IPS-18c (cell line): ENCODE data around the gene CPSF3.
A peak's percentile ranks its signal among the peaks of the same experiment; 100 is the strongest.

Source experiments
- H3K4me3 ChIP-seq: 2 replicates; pipeline ENCODE4 v1.7.0; 2013; ENCODE audit warnings: low read depth, mild to moderate bottlenecking, low read length, moderate library complexity; ENCODE audit not compliant: insufficient read depth
- H3K9me3 ChIP-seq: one replicate; pipeline ENCODE4 v1.6.1; 2013; ENCODE audit warnings: mild to moderate bottlenecking, low read length, moderate library complexity; ENCODE audit not compliant: control insufficient read depth, insufficient read depth

CPSF3 gene

GRCh38 chr2:9423100-9423921, at the start of gene CPSF3, which contains the start of gene ITGB1BP1:
Gene CPSF3 (plus strand): TSS chr2:9423654. CDS start chr2:9423774, 120 bp downstream.
Gene ITGB1BP1 (minus strand): TSS chr2:9423528. CDS start chr2:9418697, 4,831 bp downstream.
- H3K4me3 ChIP-seq: peak within 1 kb of the TSS; percentile 97
- no peaks in the 10 kb centered on the region for H3K9me3 ChIP-seq

DNA sequence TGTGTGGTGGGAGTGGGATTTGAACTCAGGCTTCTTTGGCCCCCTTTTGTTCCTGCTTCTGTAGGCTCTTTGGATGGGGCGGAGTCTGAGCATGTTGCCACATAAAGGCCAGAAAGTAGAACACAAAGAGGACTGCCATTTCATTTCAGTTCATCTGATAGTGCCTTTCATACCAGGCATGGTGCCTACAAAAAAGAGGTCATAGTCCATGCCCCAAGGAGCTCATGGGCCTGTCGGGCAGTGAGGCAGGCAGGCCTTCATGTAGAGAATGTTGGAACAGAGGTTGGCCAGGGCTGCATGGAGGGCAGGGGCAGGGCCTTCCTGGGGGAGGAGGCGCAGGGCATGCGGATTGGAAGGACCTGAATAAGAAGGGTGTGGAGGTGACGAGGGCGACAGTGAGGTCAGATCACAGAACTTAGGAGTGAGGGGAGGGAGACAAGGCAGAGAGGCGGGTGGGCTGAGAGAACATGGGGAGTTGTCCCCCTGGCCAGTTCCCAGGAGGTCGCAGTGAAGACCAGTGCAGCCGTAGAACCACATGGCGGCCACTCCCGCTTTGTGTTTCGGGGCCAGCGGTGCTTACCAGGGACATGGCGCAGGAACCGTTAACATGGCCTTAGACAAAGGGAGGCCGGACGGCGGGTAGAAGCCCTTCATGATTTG, 49.3 kb upstream of the CPSF3 start:
- no peak overlapping the region for H3K4me3 ChIP-seq
- no peaks in the 10 kb centered on the region for H3K9me3 ChIP-seq

- Histone ChIP-seq H3K9me3 (no peaks in the 10 kb centered on the region), H3K4me3 (no peak overlapping the region)
Observed at GRCh38 chr2:9375857-9376428, 47.5 kb upstream of the CPSF3 start.

- Histone ChIP-seq H3K4me3 (no peak overlapping the region), H3K9me3 (no peaks in the 10 kb centered on the region)
Observed at GRCh38 chr2:9377461-9378097, 45.9 kb upstream of the CPSF3 start.

GRCh38 chr2:9378433-9379390, 44.7 kb upstream of the CPSF3 start:
- H3K9me3 ChIP-seq: no peaks in the 10 kb centered on the region
- H3K4me3 ChIP-seq: no peak overlapping the region

GRCh38 chr2:9379391-9379755, 44.1 kb upstream of the CPSF3 start:
- Histone ChIP-seq H3K9me3 (no peaks in the 10 kb centered on the region), H3K4me3 (no peak overlapping the region)

- Histone ChIP-seq H3K4me3 (no peak overlapping the region), H3K9me3 (no peaks in the 10 kb centered on the region)
Observed at GRCh38 chr2:9380702-9381628, 42.5 kb upstream of the CPSF3 start.

GRCh38 chr2:9382604-9383235, 40.7 kb upstream of the CPSF3 start:
- Histone ChIP-seq H3K9me3 (no peaks in the 10 kb centered on the region), H3K4me3 (no peak overlapping the region)

DNA sequence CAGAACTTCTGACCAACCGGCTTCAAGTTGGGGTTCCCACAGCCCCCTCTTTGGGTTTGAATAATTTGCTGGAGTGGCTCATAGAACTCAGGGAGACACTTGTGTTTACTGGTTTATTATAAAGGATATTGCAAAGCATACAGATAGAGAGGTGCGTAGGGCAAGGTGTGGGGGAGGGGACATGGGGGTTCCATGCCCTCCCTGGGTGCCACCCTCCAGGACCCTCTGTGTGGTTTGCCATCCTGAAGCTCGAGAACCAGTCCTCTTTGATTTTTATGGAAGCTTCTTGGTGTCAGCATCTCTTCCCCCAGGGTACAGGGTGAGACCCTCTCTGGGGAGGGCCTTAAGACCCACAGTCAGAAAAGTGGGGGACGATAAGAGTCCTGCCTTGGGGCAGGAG, 38.9 kb upstream of the CPSF3 start:
- Histone ChIP-seq H3K9me3 (no peaks in the 10 kb centered on the region), H3K4me3 (no peak overlapping the region)

DNA sequence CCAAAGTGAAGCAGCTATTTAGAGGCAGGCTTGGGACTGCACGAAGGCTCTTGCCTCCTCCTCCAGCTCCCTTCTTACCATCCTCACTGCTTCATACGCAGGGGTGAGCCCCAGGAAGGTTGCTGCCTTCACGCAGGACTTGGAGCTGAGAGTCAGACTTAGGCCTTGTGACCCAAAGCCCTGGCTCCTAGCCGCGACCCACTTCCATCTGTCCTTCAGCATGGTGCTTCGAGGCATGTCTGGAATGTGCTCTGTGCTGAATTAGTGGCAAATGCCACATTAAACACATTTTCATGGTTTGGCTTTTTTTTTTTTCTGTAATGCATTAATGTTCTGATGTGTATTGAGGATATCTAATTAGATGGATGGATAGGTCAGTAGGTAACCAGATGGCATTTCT, 37.6 kb upstream of the CPSF3 start:
- no peak overlapping the region for H3K4me3 ChIP-seq
- no peaks in the 10 kb centered on the region for H3K9me3 ChIP-seq

DNA sequence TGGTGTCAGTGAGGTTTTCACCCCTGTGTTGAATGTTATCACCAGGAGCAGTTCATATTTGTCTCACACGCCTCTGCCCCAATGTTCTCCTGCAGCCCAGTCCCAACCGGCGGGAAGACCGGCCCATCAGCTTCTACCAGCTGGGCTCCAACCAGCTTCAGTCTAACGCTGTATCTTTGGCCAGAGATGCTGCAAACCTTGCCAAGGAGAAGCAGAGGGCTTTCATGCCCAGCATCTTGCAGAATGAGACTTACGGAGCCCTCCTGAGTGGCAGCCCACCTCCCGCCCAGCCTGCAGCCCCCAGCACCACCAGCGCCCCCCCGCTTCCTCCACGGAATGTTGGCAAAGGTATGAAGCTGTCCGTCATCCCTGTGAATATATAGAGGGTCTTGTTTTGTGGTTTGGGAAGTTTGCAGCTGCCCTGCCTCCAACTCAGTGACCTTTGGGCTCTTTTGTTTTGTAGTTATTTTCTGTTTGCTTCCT, 35.2 kb upstream of the CPSF3 start:
- no peaks in the 10 kb centered on the region for H3K9me3 ChIP-seq
- no peak overlapping the region for H3K4me3 ChIP-seq

DNA sequence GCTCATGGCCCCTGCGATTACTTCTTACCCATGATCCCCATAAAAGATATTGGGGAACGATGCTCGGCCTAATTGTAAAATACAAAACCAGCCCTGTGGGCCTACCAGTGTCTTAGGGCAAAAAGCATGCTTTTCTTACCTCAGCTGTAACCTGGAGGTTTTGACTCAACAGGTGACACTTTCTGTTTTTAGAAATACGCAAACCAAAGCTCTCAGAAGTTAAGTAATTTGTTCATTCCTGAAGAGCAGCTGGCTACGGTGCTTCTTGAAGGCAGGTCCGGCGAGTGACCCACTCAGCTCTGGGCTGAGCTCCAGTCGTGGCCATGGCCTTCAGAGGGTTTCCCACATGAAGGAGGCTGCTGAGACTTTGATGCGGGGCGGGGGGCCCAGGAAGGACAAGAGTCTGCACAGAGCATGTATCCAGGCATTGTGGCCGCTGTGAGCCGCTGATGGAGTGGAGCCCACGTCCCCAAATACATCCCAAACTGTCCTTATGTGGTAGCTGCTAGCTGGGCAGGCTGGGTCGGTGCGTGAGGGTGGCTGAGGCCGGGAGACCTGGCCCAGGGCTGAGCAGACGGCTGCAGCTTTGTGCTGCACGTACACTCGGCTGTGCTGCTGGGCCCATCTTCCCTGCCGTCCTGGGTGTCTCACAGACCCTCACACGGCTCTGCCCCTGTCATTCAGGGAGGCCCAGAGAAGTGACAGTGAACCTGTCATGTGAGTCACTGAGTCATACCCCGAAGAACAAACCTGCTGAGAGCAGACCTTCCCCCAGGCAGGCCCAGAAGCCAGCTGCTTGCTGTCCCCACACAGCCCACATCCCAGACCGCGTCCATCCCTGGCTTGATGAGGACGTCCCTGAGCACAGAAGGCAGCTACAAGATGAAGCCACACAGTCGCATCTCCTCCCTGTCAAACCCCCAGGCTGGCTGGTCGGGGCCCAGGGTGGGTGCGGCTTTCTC, 34.2 kb upstream of the CPSF3 start:
- Histone ChIP-seq H3K9me3 (no peaks in the 10 kb centered on the region), H3K4me3 (no peak overlapping the region)

GRCh38 chr2:9390151-9390850, 33.2 kb upstream of the CPSF3 start:
- H3K4me3 ChIP-seq: no peak overlapping the region
- no peaks in the 10 kb centered on the region for H3K9me3 ChIP-seq

GRCh38 chr2:9390991-9391390, 32.5 kb upstream of the CPSF3 start:
- no peaks in the 10 kb centered on the region for H3K9me3 ChIP-seq

More at GRCh38 chr2:9390991-9391390, 32.5 kb upstream of the CPSF3 start:
- no peak overlapping the region for H3K4me3 ChIP-seq
